DOHH2 (cell line): ENCODE data around the gene CREB3L2.
"Not testable (repeated sequence)": the region's sequence is repeated elsewhere in the genome, so short reads cannot be mapped to it uniquely, and the experiment has no call there.

Experiments
- H3F3A ChIP-seq: fragments of 200-600 bp; sonication (generic), shearing (Covaris generic); 2 replicates; pipeline ENCODE4 v1.6.0; 2016; ENCODE audit warnings: antibody characterized with exemption, mild to moderate bottlenecking; ENCODE audit not compliant: control insufficient read depth, insufficient read depth
- H3K27ac ChIP-seq: fragments of 200-600 bp; sonication (generic); 2 replicates; pipeline ENCODE4 v1.5.1; 2014; ENCODE audit warnings: low read depth, mild to moderate bottlenecking, low read length, moderate library complexity
- H3K27me3 ChIP-seq: fragments of 200-600 bp; sonication (generic); 2 replicates; pipeline ENCODE4 v1.6.1; 2014; ENCODE audit warnings: mild to moderate bottlenecking, low read length, mixed read lengths; ENCODE audit not compliant: control insufficient read depth
- H3K36me3 ChIP-seq: fragments of 200-600 bp; sonication (generic); 2 replicates; pipeline ENCODE4 v1.6.1; 2014; ENCODE audit warnings: mild to moderate bottlenecking, low read length, moderate library complexity, mixed read lengths; ENCODE audit not compliant: control insufficient read depth
- H3K4me1 ChIP-seq: fragments of 200-600 bp; sonication (generic); 2 replicates; pipeline ENCODE4 v1.6.1; 2014; ENCODE audit warnings: mild to moderate bottlenecking, low read length, mixed read lengths; ENCODE audit not compliant: control insufficient read depth
- H3K4me2 ChIP-seq: fragments of 200-600 bp; sonication (generic); 2 replicates; pipeline ENCODE4 v1.6.0; 2014; ENCODE audit warnings: mild to moderate bottlenecking, low read length, moderate library complexity
- H3K4me3 ChIP-seq: fragments of 200-600 bp; sonication (generic); 2 replicates; pipeline ENCODE4 v1.5.1; 2014; ENCODE audit warnings: mild to moderate bottlenecking, low read length, mixed read lengths
- H3K79me2 ChIP-seq: fragments of 200-600 bp; sonication (generic); 2 replicates; pipeline ENCODE4 v1.6.1; 2014; ENCODE audit warnings: mild to moderate bottlenecking, low read length, mixed read lengths; ENCODE audit not compliant: control insufficient read depth
- H3K9me2 ChIP-seq: fragments of 200-600 bp; sonication (generic); replicated peaks from 2 replicates; pipeline ENCODE4 v1.6.1; 2014; ENCODE audit warnings: mild to moderate bottlenecking, low read length, mixed read lengths; ENCODE audit not compliant: control insufficient read depth
- H3K9me3 ChIP-seq: fragments of 200-600 bp; sonication (generic); 2 replicates; pipeline ENCODE4 v1.6.1; 2014; ENCODE audit warnings: antibody characterized with exemption, low read length, mixed read lengths; ENCODE audit not compliant: control insufficient read depth, insufficient read depth
- H4K20me1 ChIP-seq: fragments of 200-600 bp; sonication (generic); 2 replicates; pipeline ENCODE4 v1.6.0; 2014; ENCODE audit warnings: low read depth, mild to moderate bottlenecking, antibody characterized with exemption, low read length, moderate library complexity; ENCODE audit not compliant: control insufficient read depth, insufficient read depth
- EZH2phosphoT487 ChIP-seq: fragments of 200-600 bp; sonication (generic); IDR thresholded peaks from 2 replicates; pipeline ENCODE4 v1.6.1; 2017; ENCODE audit warnings: borderline replicate concordance, mild to moderate bottlenecking, antibody characterized with exemption, low read length, moderate library complexity, mixed read lengths
- TF ChIP-seq, protein P1 (sequence below): fragments of 200-600 bp; sonication (generic); IDR thresholded peaks from one replicate; pipeline ENCODE4 v1.5.1; 2014; ENCODE audit warnings: antibody characterized with exemption, mild to moderate bottlenecking, low read depth, low read length; ENCODE audit not compliant: poor library complexity, severe bottlenecking

CREB3L2 gene

DNA sequence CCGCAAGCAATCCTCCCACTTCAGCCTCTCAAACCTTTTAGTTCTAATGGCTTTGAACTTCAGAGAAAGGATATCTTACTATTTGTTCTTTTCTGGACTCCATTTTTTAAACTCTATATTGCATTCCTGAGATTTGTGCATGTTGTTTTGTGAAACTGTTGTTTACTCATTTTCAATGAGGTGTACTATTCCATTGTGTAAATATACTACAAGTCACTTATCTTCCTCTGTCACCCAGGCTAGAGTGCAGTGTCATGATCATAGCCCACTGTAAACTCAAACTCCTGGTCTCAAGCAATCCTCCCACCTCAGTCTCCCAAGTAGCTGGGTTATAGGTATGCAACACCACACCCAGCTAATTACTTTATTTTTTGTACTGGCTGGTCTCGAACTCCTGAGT is 43.0 kb upstream of the CREB3L2 start:
- Histone ChIP-seq H3K9me2 (no peaks in the 10 kb centered on the region), H3K36me3 (no peaks in the 10 kb centered on the region), H3K27me3 (no peaks in the 10 kb centered on the region), H3K4me1 (no peaks in the 10 kb centered on the region), H3K9me3 (no peaks in the 10 kb centered on the region; the same call in 1 of the 2 replicates), H3K4me2 (no peak overlapping the region), H4K20me1 (no peaks in the 10 kb centered on the region), H3K27ac (no peak overlapping the region), H3K79me2 (no peaks in the 10 kb centered on the region), H3F3A (no peaks in the 10 kb centered on the region), H3K4me3 (no peak overlapping the region)
- no peak for TF ChIP-seq EZH2phosphoT487
- TF ChIP-seq, protein P1, sequence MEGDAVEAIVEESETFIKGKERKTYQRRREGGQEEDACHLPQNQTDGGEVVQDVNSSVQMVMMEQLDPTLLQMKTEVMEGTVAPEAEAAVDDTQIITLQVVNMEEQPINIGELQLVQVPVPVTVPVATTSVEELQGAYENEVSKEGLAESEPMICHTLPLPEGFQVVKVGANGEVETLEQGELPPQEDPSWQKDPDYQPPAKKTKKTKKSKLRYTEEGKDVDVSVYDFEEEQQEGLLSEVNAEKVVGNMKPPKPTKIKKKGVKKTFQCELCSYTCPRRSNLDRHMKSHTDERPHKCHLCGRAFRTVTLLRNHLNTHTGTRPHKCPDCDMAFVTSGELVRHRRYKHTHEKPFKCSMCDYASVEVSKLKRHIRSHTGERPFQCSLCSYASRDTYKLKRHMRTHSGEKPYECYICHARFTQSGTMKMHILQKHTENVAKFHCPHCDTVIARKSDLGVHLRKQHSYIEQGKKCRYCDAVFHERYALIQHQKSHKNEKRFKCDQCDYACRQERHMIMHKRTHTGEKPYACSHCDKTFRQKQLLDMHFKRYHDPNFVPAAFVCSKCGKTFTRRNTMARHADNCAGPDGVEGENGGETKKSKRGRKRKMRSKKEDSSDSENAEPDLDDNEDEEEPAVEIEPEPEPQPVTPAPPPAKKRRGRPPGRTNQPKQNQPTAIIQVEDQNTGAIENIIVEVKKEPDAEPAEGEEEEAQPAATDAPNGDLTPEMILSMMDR, result no peak

DNA sequence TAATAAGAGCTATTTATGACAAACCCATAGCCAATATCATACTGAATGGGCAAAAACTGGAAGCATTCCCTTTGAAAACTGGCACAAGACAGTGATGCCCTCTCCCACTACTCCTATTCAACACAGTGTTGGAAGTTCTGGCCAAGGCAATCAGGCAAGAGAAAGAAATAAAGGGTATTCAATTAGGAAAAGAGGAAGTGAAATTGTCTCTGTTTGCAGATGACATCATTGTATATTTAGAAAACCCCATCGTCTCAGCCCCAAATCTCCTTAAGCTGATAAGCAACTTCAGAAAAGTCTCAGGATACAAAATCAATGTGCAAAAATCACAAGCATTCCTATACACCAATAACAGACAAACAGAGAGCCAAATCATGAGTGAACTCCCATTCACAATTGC is 38.2 kb upstream of the CREB3L2 start:
- H3K27ac ChIP-seq, H4K20me1 ChIP-seq, H3K79me2 ChIP-seq, H3K4me2 ChIP-seq, H3F3A ChIP-seq, H3K9me3 ChIP-seq, H3K27me3 ChIP-seq, H3K9me2 ChIP-seq, H3K36me3 ChIP-seq, H3K4me1 ChIP-seq, H3K4me3 ChIP-seq: not testable (repeated sequence)

DNA sequence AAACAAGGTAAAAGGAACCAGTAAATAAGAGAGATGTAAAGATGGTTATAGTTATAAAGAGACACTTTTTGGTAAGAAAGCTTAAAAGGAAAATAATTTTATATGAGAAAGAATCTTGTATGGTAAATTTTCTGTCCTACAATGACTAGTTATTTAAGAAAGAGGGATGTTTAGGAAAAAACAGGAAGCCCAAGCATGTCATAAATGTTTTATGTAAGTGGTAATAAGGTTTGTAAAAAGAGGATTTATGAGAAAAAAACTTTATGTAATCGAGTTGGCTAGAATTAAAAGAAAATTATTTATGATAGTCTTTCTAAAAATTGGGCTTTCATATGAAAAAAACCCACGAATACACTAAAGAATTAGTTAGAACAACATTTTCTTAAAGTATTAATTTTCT is 34.2 kb upstream of the CREB3L2 start:
- Histone ChIP-seq H3K4me3 (no peak overlapping the region), H3K27ac (no peak overlapping the region), H3K79me2 (no peaks in the 10 kb centered on the region), H3K9me2 (no peaks in the 10 kb centered on the region), H3K4me2 (no peak overlapping the region), H4K20me1 (no peaks in the 10 kb centered on the region), H3F3A (no peaks in the 10 kb centered on the region), H3K9me3 (peaks cover 7% of the 10 kb centered on the region; the same call in 1 of the 2 replicates), H3K27me3 (no peaks in the 10 kb centered on the region), H3K4me1 (no peaks in the 10 kb centered on the region), H3K36me3 (no peaks in the 10 kb centered on the region)
- TF ChIP-seq EZH2phosphoT487, result no peak
- TF ChIP-seq, protein P1, result no peak

DNA sequence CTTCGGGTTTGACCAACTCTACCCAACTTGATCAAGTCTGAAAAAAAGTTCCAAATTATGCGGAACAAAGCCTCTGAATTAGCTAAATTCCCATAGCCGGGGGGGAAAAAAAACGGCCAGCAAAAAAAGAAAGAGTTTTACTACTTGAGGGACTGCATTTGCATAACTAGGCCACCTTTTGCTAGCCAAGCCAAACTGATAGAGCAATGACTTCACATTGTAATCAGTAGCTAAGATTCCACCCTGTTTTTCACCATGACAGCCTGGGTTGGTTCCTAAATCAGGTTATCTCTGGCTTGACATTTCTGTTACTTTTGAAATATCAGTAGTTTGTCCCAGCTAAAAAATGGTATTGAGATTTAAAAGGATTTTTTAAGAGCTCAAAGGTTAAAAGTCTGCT is 31.4 kb upstream of the CREB3L2 start:
- TF ChIP-seq EZH2phosphoT487, result no peak
- TF ChIP-seq, protein P1, result no peak
- H3F3A ChIP-seq, result no peaks in the 10 kb centered on the region
- H4K20me1 ChIP-seq, result no peaks in the 10 kb centered on the region

More for the DNA sequence above, 31.4 kb upstream of the CREB3L2 start:
- Histone ChIP-seq H3K9me2 (no peaks in the 10 kb centered on the region), H3K4me3 (no peak overlapping the region), H3K27me3 (no peaks in the 10 kb centered on the region), H3K27ac (no peak overlapping the region), H3K36me3 (no peaks in the 10 kb centered on the region), H3K4me1 (no peaks in the 10 kb centered on the region), H3K9me3 (peaks cover 7% of the 10 kb centered on the region; the same call in 1 of the 2 replicates), H3K4me2 (no peak overlapping the region), H3K79me2 (no peaks in the 10 kb centered on the region)
